HL-60/S4 treated with phorbol 12-myristate 13-acetate at 8.2 ng/mL for 4 days and 3 days (cell line): ENCODE data around the gene TBCEL.

Source experiments
- in situ Hi-C: fragments of 300-500 bp; cut with MboI; formaldehyde crosslinking; loops from 2 replicates; pipeline ENCODE4 v1.15.0; 2022; ENCODE audit warnings: low sequenced_read_pairs

TBCEL gene

GRCh38 chr11:121134741-121135312, 110.9 kb downstream of the TBCEL start:
- in situ Hi-C loops = no loop called here

GRCh38 chr11:121137005-121137404, 113.1 kb downstream of the TBCEL start:
- in situ Hi-C loops = no loop called here

- in situ Hi-C loops = no loop called here
These were observed 114.4 kb downstream of the TBCEL start for GRCh38 chr11:121138259-121138658.

GRCh38 chr11:121140369-121140768, 116.5 kb downstream of the TBCEL start:
- in situ Hi-C loops = no loop called here
